CD4-positive, alpha-beta T cell (primary cell): Measurements from ENCODE around the gene C8B. TPM values are rescaled to one million over a fixed set of nuclear protein-coding genes. Genes with fewer than 3 reads are reported as not detected.

Experiments used
- ATAC-seq: fragments of 200-7000 bp; cut with Tn5 transposase; one replicate; pipeline ENCODE4 v1.10.0; 2022; ENCODE audit warnings: mild to moderate bottlenecking; ENCODE audit not compliant: poor library complexity
- CTCF ChIA-PET: fragments of 350-600 bp; sonication (Branson Sonifier 250); formaldehyde crosslinking; loops from one replicate; lab custom pipeline; 2021; ENCODE audit warnings: antibody characterized with exemption, inconsistent platforms; lab: Charles Lee
- POLR2A ChIA-PET: fragments of 350-600 bp; sonication (Branson Sonifier 250); formaldehyde crosslinking; loops from one replicate; lab custom pipeline; 2021; ENCODE audit warnings: antibody characterized with exemption, inconsistent platforms; lab: Charles Lee
- DNase-seq, 14 experiments: peaks; one replicate each; pipeline ENCODE4 v3.0.0-alpha.2; 2013 to 2020; ENCODE audit warnings: mixed read lengths in 2 of 14
- H3K27ac ChIP-seq, 2 donors: one replicate each; pipeline versions ENCODE4 v1.5.1 to v1.7.0; 2013; ENCODE audit warnings: low read length in 2 of 2, low read depth in 1 of 2, mild to moderate bottlenecking in 1 of 2
- H3K27me3 ChIP-seq, 2 experiments: 1 replicate in 1 of 2; 2 replicates in 1 of 2; pipeline versions ENCODE4 v1.6.1 to v1.7.0; 2013; ENCODE audit warnings: low read length in 2 of 2, control low read depth in 1 of 2, mild to moderate bottlenecking in 1 of 2, moderate library complexity in 1 of 2; ENCODE audit not compliant: insufficient read depth in 2 of 2, control insufficient read depth in 1 of 2
- H3K36me3 ChIP-seq: one replicate; pipeline ENCODE4 v1.6.1; 2013; ENCODE audit warnings: low read length, control low read depth; ENCODE audit not compliant: insufficient read depth
- H3K4me1 ChIP-seq: one replicate; pipeline ENCODE4 v1.6.1; 2013; ENCODE audit warnings: low read length, control low read depth; ENCODE audit not compliant: insufficient read depth
- H3K4me3 ChIP-seq: one replicate; pipeline ENCODE4 v1.5.1; 2013; ENCODE audit warnings: mild to moderate bottlenecking, low read length, moderate library complexity
- H3K9me3 ChIP-seq, 2 experiments: 1 replicate in 1 of 2; 2 replicates in 1 of 2; pipeline versions ENCODE4 v1.6.1 to v1.7.0; 2013; ENCODE audit warnings: low read length in 2 of 2, mild to moderate bottlenecking in 2 of 2, control low read depth in 1 of 2, moderate library complexity in 1 of 2; ENCODE audit not compliant: control insufficient read depth in 1 of 2, insufficient read depth in 1 of 2
- H3K27ac Mint-ChIP-seq: one replicate; pipeline ENCODE4 v1.8.0; 2020; ENCODE audit warnings: mixed read lengths
- H3K27me3 Mint-ChIP-seq: one replicate; pipeline ENCODE4 v1.8.0; 2021; ENCODE audit warnings: mixed read lengths
- H3K36me3 Mint-ChIP-seq: one replicate; pipeline ENCODE4 v1.8.0; 2021; ENCODE audit warnings: low read depth, mixed read lengths
- H3K4me1 Mint-ChIP-seq: one replicate; pipeline ENCODE4 v1.8.0; 2021; ENCODE audit warnings: low read depth, mixed read lengths
- H3K4me3 Mint-ChIP-seq: one replicate; pipeline ENCODE4 v1.8.0; 2020; ENCODE audit warnings: mild to moderate bottlenecking, mixed read lengths
- H3K9me3 Mint-ChIP-seq: one replicate; pipeline ENCODE4 v1.8.0; 2020; ENCODE audit warnings: mixed read lengths
- intact Hi-C, 2 experiments: fragments of 100-400 bp; cut with DNase I in 1 of 2; cut with micrococcal nuclease in 1 of 2; formaldehyde crosslinking; loops; one replicate each; pipeline versions ENCODE4 v1.15.1 to v1.9.0; 2023 to 2025; cut with DNase I, micrococcal nuclease
- total RNA-seq, 174 experiments: library from RNA in 2 of 174; stranded (reverse) in 2 of 174; gene quantifications; one replicate each; pipeline ENCODE4 v1.2.3 and lab custom pipeline; 2021 to 2026
- TF ChIP-seq, protein P1 (sequence below): fragments of 200-600 bp; IDR thresholded peaks from one replicate; pipeline ENCODE4 v1.8.0; 2022; ENCODE audit warnings: antibody characterized with exemption, mild to moderate bottlenecking

The C8B gene
- total RNA-seq, 2 experiments from 2014 or later: not detected

DNA sequence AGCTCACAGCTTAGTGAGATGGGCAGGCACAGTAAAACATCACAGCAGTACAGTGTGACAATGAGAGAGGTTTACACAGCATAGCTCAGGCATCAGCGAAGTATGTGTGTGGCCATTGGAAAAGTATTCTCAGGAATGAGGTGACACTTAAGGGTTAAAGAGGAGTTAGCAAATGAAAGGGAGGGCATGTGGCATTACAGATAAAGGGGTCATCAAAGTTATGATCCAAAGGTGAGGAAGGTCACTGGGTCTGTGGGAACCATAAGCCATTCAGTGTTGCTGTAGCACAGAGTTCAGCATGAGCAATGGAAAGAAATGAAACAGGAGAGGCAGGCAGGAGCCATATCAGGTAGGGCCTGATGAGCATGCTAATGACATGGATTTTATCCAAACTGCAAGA lies 4.5 kb upstream of the C8B start:
- Mint-ChIP-seq H3K36me3 (no peaks in the 10 kb centered on the region), H3K9me3 (peaks cover 4% of the 10 kb centered on the region), H3K27me3 (peaks cover 5% of the 10 kb centered on the region), H3K4me1 (no peaks in the 10 kb centered on the region), H3K4me3 (no peak overlapping the region), H3K27ac (no peak overlapping the region)
- CTCF ChIA-PET: no interaction called here
- intact Hi-C loops: no loop called here
- TF ChIP-seq, protein P1, sequence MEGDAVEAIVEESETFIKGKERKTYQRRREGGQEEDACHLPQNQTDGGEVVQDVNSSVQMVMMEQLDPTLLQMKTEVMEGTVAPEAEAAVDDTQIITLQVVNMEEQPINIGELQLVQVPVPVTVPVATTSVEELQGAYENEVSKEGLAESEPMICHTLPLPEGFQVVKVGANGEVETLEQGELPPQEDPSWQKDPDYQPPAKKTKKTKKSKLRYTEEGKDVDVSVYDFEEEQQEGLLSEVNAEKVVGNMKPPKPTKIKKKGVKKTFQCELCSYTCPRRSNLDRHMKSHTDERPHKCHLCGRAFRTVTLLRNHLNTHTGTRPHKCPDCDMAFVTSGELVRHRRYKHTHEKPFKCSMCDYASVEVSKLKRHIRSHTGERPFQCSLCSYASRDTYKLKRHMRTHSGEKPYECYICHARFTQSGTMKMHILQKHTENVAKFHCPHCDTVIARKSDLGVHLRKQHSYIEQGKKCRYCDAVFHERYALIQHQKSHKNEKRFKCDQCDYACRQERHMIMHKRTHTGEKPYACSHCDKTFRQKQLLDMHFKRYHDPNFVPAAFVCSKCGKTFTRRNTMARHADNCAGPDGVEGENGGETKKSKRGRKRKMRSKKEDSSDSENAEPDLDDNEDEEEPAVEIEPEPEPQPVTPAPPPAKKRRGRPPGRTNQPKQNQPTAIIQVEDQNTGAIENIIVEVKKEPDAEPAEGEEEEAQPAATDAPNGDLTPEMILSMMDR: no peak
- H3K9me3 ChIP-seq: peaks cover 0 to 11% of the 10 kb centered on the region in 2 experiments
- H3K27ac ChIP-seq: no peak overlapping the region
- no peak for DNase-seq
- POLR2A ChIA-PET: no interaction called here
- ATAC-seq: no peak
- H3K4me1 ChIP-seq: no peaks in the 10 kb centered on the region
- no peaks in the 10 kb centered on the region for H3K27me3 ChIP-seq
- no peak overlapping the region for H3K4me3 ChIP-seq
- no peaks in the 10 kb centered on the region for H3K36me3 ChIP-seq

- Mint-ChIP-seq H3K27ac (no peak overlapping the region), H3K36me3 (no peaks in the 10 kb centered on the region), H3K27me3 (peaks cover 9% of the 10 kb centered on the region), H3K4me3 (no peak overlapping the region), H3K9me3 (peaks cover 4% of the 10 kb centered on the region), H3K4me1 (no peaks in the 10 kb centered on the region)
- ChIA-PET CTCF (no interaction called here), POLR2A (no interaction called here)
- H3K9me3 ChIP-seq: peaks cover 0 to 7% of the 10 kb centered on the region in 2 experiments
- TF ChIP-seq, protein P1: no peak
- H3K27ac ChIP-seq: no peak overlapping the region
- no peaks in the 10 kb centered on the region for H3K27me3 ChIP-seq
- intact Hi-C loops: no loop called here
- H3K4me1 ChIP-seq: no peaks in the 10 kb centered on the region
- no peak for ATAC-seq
- H3K4me3 ChIP-seq: no peak overlapping the region
- H3K36me3 ChIP-seq: no peaks in the 10 kb centered on the region
- no peak for DNase-seq
Observed at GRCh38 chr1:56968878-56969495, 3.2 kb upstream of the C8B start.

DNA sequence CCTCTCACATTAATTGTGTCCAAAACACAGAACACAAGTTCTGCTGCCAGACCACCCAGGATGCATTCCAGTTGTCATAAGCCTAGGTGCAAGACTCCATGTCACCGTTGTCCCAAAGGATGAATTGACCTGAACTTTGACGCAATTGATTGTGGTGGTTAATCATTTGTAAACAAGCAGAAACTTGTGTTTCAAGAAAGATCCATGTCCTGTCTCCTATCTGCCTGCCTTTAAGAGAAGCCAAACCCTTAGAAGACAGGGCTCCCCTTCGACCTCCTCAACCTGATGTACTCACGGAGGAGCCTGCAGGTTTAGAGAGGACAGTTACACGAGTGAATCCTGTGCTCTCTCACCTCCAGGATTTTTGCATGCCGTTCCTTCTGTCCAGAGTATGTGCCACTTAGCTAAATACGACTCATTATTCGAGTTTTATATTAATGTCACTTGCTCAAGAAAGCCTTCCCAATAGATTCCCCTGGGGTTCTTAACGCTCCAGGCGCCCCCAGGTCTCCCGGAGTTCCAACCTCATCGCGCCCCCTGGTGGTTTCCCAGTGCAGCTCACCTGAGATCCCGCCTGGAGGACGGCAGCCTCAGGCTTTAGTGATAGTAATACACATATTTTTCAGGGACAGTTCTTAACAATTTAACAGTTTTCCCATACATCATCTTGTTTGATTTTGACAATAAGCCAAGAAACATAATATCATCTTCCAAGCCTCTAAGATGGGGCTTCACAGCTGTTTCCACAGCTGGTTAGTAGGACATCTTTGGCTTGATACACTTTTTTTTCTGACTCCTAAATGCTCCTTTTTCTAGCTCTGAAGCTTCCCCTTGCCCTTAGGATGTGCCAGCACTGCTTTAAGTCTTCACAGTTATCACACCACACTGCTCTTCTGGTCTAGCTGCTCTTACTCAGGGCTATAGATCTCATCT lies 2.4 kb upstream of the C8B start:
- Mint-ChIP-seq H3K4me1 (no peaks in the 10 kb centered on the region), H3K27ac (no peak overlapping the region), H3K36me3 (no peaks in the 10 kb centered on the region), H3K27me3 (peaks cover 9% of the 10 kb centered on the region), H3K9me3 (peaks cover 4% of the 10 kb centered on the region), H3K4me3 (no peak overlapping the region)
- no peaks in the 10 kb centered on the region for H3K27me3 ChIP-seq
- TF ChIP-seq, protein P1: no peak
- ChIA-PET CTCF (no interaction called here), POLR2A (no interaction called here)
- no peaks in the 10 kb centered on the region for H3K36me3 ChIP-seq
- H3K4me1 ChIP-seq: no peaks in the 10 kb centered on the region
- no peak overlapping the region for H3K4me3 ChIP-seq
- no peak overlapping the region for H3K27ac ChIP-seq
- peaks cover 0 to 7% of the 10 kb centered on the region in 2 experiments for H3K9me3 ChIP-seq
- ATAC-seq (no peak), DNase-seq (no peak)
- intact Hi-C loops: no loop called here
